Subcutaneous adipose tissue (tissue), 4 donors: ENCODE measurements around the gene TRAM2. TPM values are rescaled to one million over a fixed set of nuclear protein-coding genes. Genes with fewer than 3 reads are reported as not detected.

Experiments used
- total RNA-seq, 4 donors: library from RNA; depleted of rRNA; stranded (reverse); fragments of >200 nt; gene quantifications; one replicate each; pipeline ENCODE4 v1.1.0, GENCODE V29; 2016
- TF ChIP-seq, protein P1 (sequence below): fragments of 450-650 bp; IDR thresholded peaks from one replicate; pipeline ENCODE4 v1.5.1; 2016; ENCODE audit warnings: low read depth, mild to moderate bottlenecking, control low read depth, antibody characterized with exemption, moderate library complexity

TRAM2 gene
- total RNA-seq, 4 donors from 2014 or later, result 18.3 to 39.1 (median 27.6) TPM

DNA sequence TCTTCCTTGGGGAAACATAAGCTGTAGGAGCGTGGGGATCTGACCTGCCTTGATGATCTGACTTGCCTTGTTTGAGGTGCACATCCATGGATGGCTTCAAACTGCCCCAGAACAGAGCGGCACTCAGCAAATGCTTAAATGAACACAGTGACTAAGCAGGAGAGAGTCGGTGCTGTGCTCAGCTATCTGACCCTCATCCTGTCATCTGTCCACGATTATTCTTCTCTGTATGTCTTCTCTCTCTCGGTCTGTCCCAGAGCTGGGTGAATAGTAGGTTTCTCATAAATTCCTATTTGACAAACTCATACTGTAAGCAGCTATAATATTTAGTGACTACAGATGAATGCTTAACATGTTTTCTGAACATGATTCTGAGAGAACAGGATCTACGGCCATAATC is 37.3 kb downstream of the TRAM2 start:
- TF ChIP-seq, protein P1, sequence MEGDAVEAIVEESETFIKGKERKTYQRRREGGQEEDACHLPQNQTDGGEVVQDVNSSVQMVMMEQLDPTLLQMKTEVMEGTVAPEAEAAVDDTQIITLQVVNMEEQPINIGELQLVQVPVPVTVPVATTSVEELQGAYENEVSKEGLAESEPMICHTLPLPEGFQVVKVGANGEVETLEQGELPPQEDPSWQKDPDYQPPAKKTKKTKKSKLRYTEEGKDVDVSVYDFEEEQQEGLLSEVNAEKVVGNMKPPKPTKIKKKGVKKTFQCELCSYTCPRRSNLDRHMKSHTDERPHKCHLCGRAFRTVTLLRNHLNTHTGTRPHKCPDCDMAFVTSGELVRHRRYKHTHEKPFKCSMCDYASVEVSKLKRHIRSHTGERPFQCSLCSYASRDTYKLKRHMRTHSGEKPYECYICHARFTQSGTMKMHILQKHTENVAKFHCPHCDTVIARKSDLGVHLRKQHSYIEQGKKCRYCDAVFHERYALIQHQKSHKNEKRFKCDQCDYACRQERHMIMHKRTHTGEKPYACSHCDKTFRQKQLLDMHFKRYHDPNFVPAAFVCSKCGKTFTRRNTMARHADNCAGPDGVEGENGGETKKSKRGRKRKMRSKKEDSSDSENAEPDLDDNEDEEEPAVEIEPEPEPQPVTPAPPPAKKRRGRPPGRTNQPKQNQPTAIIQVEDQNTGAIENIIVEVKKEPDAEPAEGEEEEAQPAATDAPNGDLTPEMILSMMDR, result no peak

DNA sequence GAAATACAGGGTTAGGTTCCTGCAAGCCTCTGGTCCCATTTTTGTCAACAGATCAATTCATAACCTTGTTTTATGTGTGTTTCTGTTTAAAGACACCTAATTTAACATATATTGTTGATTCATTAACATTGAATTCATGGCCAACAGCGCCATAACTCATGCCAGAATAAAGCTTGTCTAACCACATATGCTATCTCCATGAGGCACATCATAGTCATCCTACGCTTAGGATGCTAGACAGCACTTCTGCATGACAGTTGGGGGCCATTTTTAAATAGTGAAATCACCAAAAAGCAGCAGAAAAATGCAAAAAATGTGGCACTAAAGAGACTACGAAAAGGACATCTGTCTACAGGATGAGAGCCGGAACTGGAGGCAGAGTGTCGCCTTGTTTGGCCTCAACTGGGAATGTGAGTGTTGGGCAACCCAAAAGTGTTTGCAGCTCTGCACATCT is 37.9 kb downstream of the TRAM2 start:
- TF ChIP-seq, protein P1, result no peak

DNA sequence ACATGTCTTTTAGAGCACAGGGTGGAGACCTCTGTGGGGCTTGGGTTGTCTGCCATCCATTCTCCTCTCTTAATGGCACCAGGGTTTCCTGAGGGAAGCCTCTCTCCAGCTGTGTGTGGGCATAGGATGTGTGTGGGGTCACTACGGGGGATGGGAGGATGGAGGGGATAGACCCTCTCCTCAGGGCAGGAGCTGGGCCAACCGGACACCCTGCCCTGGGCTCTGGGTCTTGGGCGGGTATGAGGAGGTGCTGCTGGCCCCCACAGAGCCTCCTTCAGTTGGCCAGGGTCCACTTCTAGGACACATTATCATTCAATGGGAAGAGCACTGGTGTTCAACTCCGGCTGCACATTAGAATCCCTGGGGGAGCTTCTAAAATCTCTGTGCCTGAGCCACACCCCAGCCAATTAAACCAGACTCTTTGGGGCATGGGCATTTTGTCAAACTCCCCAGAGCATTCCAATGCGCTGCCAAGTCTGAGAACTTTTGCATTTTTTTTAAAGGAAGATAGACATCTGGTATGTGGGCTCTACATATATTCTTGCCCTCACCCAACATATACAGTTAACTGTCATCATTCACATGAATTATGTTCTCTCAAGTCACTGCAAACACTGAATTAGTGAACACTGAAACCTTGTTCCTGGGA is 38.5 kb downstream of the TRAM2 start:
- TF ChIP-seq, protein P1, result no peak

DNA sequence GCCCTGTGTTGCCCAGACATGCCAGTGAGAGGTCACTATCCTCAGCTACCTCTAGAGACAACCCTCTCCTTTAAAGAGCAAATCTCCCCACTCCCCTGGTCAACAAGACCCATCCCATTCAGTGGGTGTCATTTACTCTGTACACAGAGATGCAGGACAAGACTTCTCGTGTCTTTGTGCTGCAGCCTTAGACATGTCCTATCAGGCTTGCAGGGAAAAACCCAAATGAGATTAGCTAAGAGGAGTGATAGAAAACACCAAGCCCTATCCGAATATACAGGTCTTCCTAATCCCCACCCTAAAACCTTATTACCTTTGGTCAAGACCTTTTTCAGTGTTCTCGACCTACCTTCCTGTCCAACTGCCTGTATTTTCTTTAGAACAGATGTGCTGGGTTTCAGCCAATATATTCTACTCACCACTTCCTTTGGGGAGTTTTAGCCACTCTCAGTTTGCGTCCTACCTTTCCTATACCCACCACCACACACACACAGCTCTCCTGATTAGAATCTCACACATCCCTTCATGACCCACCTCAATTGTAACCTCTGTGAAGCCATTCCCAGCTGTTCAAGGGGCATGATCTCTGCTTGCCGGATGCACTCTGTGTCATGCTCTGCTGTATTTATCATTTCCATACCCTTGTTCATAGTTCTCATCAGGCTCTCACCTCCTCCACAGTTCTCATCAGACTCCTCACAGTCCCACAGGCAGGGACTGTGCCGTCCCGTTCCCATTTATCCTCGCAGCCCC is 39.7 kb downstream of the TRAM2 start:
- TF ChIP-seq, protein P1, result no peak

DNA sequence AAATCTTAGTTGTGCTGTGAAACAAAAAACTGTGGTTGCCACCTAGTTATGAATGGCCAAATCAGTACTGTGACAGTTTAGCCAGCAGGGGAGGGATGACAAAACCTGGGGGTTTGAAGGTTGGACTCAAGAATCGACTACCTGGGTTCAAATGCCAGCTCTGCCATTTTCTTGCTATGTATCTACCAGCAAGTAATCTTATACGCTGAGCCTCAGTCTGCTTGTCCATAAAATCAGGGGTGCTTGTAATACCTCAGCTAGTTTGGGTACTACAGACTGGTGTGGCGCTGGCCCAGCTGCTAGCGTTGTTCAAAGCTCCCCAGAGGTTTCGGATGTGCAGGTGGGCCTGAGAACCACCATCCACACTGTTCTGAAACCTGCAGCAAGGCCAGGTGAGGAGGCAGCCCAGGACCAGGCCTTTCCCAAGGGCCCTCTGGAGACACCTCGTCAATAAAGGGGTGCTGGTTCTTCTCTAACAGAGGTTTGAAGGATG is 40.4 kb downstream of the TRAM2 start:
- TF ChIP-seq, protein P1, result no peak

DNA sequence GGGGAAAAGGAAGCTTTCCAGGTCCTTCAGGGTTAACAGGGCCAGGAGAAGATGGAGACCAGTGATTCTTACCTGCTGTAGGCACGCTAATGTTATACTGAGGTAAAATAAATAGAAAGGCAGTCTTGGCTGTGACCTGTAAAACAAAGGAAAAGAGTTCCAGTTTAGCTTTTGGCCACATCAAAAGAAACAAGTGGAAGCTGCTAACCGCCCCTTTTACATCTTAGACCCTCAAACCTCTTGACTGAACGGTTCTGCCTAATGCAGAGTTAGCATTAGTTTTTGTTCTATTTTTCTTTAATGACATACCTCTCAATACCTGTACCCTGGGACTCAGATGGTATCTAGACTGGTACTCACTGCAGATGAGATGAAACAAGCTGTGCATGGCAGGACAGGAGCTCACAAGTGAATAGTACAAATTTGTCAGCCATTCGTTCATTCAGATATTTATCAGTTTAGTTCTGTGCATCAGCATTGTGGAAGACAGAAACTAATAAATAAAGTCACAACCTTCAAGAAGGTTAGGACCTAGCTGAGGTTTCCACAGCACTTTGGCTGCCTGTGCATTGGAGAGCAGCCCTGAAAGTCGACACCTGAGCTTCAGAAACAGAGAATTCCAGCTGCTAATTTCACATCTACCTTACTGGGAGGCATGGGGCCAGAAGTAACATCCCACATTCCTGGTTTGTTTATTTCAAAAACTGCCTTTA is 41.0 kb downstream of the TRAM2 start:
- TF ChIP-seq, protein P1, result no peak

DNA sequence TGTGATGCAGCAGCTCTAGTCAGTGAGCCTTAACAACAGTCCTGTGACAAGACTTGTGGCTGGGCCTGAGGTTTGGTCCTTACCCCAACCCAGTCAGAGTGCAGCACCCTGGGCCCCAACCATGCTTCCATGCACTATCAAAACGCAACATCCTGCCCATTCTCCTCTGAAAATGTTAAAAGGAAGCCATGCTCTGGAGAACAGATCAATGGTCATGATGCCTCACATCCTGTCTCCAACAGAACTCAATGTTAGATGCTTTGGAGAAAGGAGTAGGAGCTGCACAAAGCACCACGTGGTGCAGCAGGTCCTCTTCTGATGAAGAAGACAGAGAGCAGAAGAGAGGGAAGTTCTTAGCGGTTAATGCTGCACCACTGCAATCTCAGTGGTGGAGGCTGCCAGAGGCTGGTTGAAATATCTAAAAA is 41.9 kb downstream of the TRAM2 start:
- TF ChIP-seq, protein P1, result no peak
